ENCODE results near the gene AFTPH. TPM values are rescaled to one million over a fixed set of nuclear protein-coding genes. Genes with fewer than 3 reads are reported as not detected.

AFTPH gene
- total RNA-seq, 1 donor from 2014 or later = 11.3 TPM

DNA sequence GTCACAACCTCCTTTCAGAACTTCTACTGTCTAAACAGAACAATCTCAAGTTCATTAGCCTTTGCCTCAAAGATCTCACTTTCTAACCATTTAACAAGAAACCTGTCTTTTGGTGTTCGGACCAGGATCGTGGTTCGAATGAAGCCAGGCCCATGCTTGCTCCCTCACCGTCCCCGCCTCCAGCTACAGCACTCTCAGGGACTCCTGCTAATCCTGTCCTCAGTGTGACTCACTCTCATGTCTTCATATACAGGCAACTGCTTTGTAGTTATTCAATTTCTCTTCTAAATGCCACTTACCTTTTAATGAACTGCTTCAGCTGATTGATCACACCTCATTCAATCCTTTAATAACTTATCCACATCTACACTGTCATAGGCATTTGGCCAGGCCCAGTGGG is 113.8 kb downstream of the AFTPH start:
- no peak for DNase-seq
- intact Hi-C loops (cut with micrococcal nuclease) = no loop called here
- TF ChIP-seq, protein P1, sequence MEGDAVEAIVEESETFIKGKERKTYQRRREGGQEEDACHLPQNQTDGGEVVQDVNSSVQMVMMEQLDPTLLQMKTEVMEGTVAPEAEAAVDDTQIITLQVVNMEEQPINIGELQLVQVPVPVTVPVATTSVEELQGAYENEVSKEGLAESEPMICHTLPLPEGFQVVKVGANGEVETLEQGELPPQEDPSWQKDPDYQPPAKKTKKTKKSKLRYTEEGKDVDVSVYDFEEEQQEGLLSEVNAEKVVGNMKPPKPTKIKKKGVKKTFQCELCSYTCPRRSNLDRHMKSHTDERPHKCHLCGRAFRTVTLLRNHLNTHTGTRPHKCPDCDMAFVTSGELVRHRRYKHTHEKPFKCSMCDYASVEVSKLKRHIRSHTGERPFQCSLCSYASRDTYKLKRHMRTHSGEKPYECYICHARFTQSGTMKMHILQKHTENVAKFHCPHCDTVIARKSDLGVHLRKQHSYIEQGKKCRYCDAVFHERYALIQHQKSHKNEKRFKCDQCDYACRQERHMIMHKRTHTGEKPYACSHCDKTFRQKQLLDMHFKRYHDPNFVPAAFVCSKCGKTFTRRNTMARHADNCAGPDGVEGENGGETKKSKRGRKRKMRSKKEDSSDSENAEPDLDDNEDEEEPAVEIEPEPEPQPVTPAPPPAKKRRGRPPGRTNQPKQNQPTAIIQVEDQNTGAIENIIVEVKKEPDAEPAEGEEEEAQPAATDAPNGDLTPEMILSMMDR (IDR thresholded peaks at IDR 0.05; ENCODE audit: borderline replicate concordance) = no peak
- Histone ChIP-seq H3K27ac (replicated peaks) (no peak overlapping the region), H3K4me3 (no peak overlapping the region), H3K9me3 (replicated peaks) (no peaks in the 10 kb centered on the region), H3K4me1 (peaks cover 64% of the 10 kb centered on the region), H3K36me3 (peaks cover 37% of the 10 kb centered on the region), H3K27me3 (ENCODE audit: low read depth) (no peaks in the 10 kb centered on the region)

DNA sequence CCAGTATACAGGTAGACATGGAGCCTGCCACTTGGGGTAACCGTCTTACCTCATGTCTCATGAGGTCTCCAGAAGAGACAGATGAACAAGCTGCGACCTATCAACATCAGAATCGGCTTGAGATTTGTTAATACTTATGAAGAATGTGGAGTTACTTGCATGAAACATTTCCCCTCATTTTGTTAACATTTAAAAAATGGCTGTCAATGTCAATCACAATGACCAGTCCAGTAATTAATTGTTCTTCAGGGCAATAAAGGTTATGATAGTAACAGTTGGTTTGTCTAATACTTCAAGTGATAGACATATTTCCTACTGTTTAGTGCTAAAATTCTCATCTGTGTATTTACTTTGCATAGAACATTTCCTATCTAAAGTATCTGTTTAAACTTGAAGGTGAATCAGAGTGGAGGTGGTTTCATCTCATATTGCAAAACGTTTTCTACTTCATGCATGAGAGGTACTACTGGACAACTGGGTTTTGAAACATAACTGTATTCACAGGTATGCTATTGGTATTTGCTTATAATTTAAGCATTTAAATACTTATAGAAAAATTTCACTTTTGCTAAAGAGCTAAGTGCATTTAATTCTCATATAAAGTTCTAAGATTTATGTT is 114.5 kb downstream of the AFTPH start:
- TF ChIP-seq, protein P1 (IDR thresholded peaks at IDR 0.05; ENCODE audit: borderline replicate concordance) = no peak
- Histone ChIP-seq H3K4me1 (peaks cover 71% of the 10 kb centered on the region), H3K4me3 (no peak overlapping the region), H3K27me3 (ENCODE audit: low read depth) (no peaks in the 10 kb centered on the region), H3K36me3 (peaks cover 30% of the 10 kb centered on the region), H3K9me3 (replicated peaks) (no peaks in the 10 kb centered on the region), H3K27ac (replicated peaks) (no peak overlapping the region)
- DNase-seq = no peak
- intact Hi-C loops (cut with micrococcal nuclease) = no loop called here

DNA sequence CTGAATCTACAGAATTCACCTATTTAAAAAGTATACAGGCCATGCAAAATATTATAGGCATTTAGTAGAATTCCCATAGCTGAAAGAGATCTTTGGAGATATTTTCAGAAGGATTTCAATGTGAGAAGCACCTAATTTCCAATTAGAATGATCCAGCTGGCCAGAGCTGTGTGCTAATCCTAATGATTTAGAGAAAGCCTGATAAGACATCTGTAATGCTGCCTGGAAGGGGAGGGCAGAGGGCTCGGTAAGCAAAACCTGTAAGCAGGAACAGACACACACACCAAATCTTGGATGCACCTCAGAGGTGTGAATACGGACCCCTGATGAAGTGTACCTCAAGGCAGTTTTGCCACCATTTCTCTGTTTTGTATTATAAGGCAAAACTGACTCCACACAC is 115.6 kb downstream of the AFTPH start:
- Histone ChIP-seq H3K36me3 (peaks cover 20% of the 10 kb centered on the region), H3K4me1 (peaks cover 78% of the 10 kb centered on the region), H3K27ac (replicated peaks) (no peak overlapping the region), H3K9me3 (replicated peaks) (no peaks in the 10 kb centered on the region), H3K4me3 (no peak overlapping the region), H3K27me3 (ENCODE audit: low read depth) (no peaks in the 10 kb centered on the region)
- TF ChIP-seq, protein P1 (IDR thresholded peaks at IDR 0.05; ENCODE audit: borderline replicate concordance) = no peak
- intact Hi-C loops (cut with micrococcal nuclease) = no loop called here
- DNase-seq = no peak

DNA sequence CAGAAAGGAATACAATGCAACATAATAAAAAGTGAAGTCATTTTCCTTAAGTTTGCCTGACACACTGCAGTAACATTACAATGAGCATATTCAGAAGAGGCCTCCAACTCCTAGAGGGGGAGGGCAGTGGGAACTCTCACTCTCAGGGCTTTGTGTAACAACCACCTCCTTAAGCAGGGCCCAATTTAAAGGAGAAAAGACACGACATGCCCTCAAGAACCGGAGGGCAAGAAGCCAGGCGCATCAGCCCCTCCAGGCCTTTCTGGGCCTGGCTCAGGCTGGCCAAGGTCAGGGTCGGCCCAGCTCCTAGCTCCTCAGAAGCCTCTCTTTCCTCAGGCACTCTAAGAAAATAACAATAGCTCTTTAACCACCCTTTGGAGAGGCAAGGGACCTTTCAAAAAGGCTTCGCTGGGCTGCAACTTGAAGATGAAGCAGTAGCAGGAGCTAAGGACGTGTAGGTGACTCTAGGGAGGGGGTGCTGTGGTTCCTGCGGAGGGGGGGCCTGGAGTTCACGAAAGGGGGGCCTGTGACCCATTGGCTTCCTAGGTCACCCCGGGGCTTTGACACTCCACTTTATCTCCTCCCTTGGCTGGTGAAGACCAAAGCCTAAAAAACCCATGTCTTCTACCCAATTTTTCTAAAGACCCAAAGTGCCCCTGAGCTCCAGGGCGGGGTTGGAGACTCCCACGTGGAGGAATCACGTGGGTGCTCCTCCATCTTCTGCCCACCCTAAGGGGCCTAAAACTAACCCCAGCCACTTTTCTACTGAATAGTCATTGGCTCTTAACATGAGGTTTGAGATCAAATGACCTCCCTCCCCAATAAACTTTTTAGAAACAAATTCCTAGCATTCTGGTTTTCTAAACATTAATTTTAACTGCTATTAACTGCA is 116.3 kb downstream of the AFTPH start:
- no peaks in the 10 kb centered on the region for H3K9me3 ChIP-seq (replicated peaks)
- TF ChIP-seq, protein P1 (IDR thresholded peaks at IDR 0.05; ENCODE audit: borderline replicate concordance) = no peak
- no peaks in the 10 kb centered on the region for H3K27me3 ChIP-seq (ENCODE audit: low read depth)
- peaks cover 82% of the 10 kb centered on the region for H3K4me1 ChIP-seq
- H3K4me3 ChIP-seq = no peak overlapping the region
- no peak for DNase-seq
- intact Hi-C loops (cut with micrococcal nuclease) = no loop called here
- peaks cover 12% of the 10 kb centered on the region for H3K36me3 ChIP-seq
- no peak overlapping the region for H3K27ac ChIP-seq (replicated peaks)

DNA sequence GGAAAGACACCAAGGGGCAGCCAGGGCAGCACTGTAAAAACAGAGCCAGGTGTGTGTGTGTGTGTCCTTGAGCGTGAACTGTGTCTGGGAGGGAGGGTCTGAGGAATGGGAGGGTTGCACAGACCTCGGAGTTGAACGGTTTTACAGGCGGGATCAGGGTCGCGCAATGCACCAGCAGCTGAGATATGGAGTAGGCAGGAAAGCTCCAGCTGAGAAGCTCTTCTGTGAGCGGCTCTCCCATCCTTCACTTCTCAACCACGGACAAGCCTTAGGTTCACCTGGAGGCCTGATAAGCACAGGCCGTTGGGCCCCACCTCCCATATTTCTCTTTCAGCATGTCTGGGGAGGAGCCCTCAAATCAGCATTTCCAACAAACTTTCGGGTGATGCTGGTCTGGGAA is 117.5 kb downstream of the AFTPH start:
- no peak for DNase-seq
- Histone ChIP-seq H3K4me1 (peaks cover 85% of the 10 kb centered on the region), H3K27me3 (ENCODE audit: low read depth) (no peaks in the 10 kb centered on the region), H3K36me3 (peaks cover under 1% of the 10 kb centered on the region), H3K9me3 (replicated peaks) (no peaks in the 10 kb centered on the region), H3K4me3 (no peak overlapping the region), H3K27ac (replicated peaks) (no peak overlapping the region)
- TF ChIP-seq, protein P1 (IDR thresholded peaks at IDR 0.05; ENCODE audit: borderline replicate concordance) = no peak
- intact Hi-C loops (cut with micrococcal nuclease) = no loop called here

Small RNA genes lying within 50 kb of the gene (microRNA-seq; reads per million reads assigned to microRNA genes)
- not detected for gene MIR4434

Other genes starting within 250 kb of the AFTPH start
- 8.1 TPM for gene LGALSL, start 70.2 kb upstream of the AFTPH start, total RNA-seq
- gene SERTAD2, start 129.6 kb downstream of the AFTPH start, total RNA-seq = 14.5 TPM